IPS-18a (cell line): Measurements from ENCODE around the gene LARP1.

Experiments used
- H3K27ac ChIP-seq: one replicate; pipeline ENCODE4 v1.5.1; 2013; ENCODE audit warnings: low read length
- H3K27me3 ChIP-seq: one replicate; pipeline ENCODE4 v1.6.1; 2013; ENCODE audit warnings: mild to moderate bottlenecking, low read length; ENCODE audit not compliant: control insufficient read depth, insufficient read depth
- H3K36me3 ChIP-seq: one replicate; pipeline ENCODE4 v1.6.1; 2013; ENCODE audit warnings: low read depth, low read length; ENCODE audit not compliant: control insufficient read depth
- H3K4me1 ChIP-seq: one replicate; pipeline ENCODE4 v1.6.1; 2013; ENCODE audit warnings: low read depth, low read length; ENCODE audit not compliant: control insufficient read depth
- H3K4me3 ChIP-seq: one replicate; pipeline ENCODE4 v1.5.1; 2013; ENCODE audit warnings: low read length
- H3K9ac ChIP-seq: one replicate; pipeline ENCODE4 v1.6.1; 2013; ENCODE audit warnings: mild to moderate bottlenecking, low read length, moderate library complexity
- H3K9me3 ChIP-seq: one replicate; pipeline ENCODE4 v1.6.1; 2013; ENCODE audit warnings: low read depth, low read length; ENCODE audit not compliant: control insufficient read depth

Gene LARP1

GRCh38 chr5:154801083-154801482, 45.9 kb downstream of the LARP1 start:
- Histone ChIP-seq H3K27ac (no peak overlapping the region), H3K4me3 (no peak overlapping the region), H3K9ac (no peak overlapping the region), H3K9me3 (no peaks in the 10 kb centered on the region), H3K36me3 (peaks cover 95% of the 10 kb centered on the region), H3K4me1 (no peaks in the 10 kb centered on the region), H3K27me3 (no peaks in the 10 kb centered on the region)

- H3K4me1 ChIP-seq: no peaks in the 10 kb centered on the region
- no peak overlapping the region for H3K27ac ChIP-seq
- H3K9ac ChIP-seq: no peak overlapping the region
- H3K36me3 ChIP-seq: peaks cover 96% of the 10 kb centered on the region
- no peaks in the 10 kb centered on the region for H3K27me3 ChIP-seq
- no peaks in the 10 kb centered on the region for H3K9me3 ChIP-seq
- H3K4me3 ChIP-seq: no peak overlapping the region
These were observed 46.9 kb downstream of the LARP1 start for GRCh38 chr5:154802050-154802449.

GRCh38 chr5:154806176-154806575, 51.0 kb downstream of the LARP1 start:
- H3K36me3 ChIP-seq: peaks cover 96% of the 10 kb centered on the region
- no peak overlapping the region for H3K9ac ChIP-seq
- no peaks in the 10 kb centered on the region for H3K4me1 ChIP-seq
- H3K27me3 ChIP-seq: no peaks in the 10 kb centered on the region
- H3K9me3 ChIP-seq: no peaks in the 10 kb centered on the region
- no peak overlapping the region for H3K27ac ChIP-seq
- no peak overlapping the region for H3K4me3 ChIP-seq

- no peak overlapping the region for H3K4me3 ChIP-seq
- no peaks in the 10 kb centered on the region for H3K4me1 ChIP-seq
- no peaks in the 10 kb centered on the region for H3K27me3 ChIP-seq
- H3K9ac ChIP-seq: no peak overlapping the region
- H3K9me3 ChIP-seq: no peaks in the 10 kb centered on the region
- H3K36me3 ChIP-seq: peaks cover 91% of the 10 kb centered on the region
- H3K27ac ChIP-seq: no peak overlapping the region
These were observed 56.1 kb downstream of the LARP1 start for GRCh38 chr5:154811239-154811638.

GRCh38 chr5:154811653-154812465, 56.7 kb downstream of the LARP1 start:
- no peak overlapping the region for H3K27ac ChIP-seq
- no peaks in the 10 kb centered on the region for H3K9me3 ChIP-seq
- H3K4me1 ChIP-seq: no peaks in the 10 kb centered on the region
- peaks cover 91% of the 10 kb centered on the region for H3K36me3 ChIP-seq
- H3K4me3 ChIP-seq: no peak overlapping the region
- no peaks in the 10 kb centered on the region for H3K27me3 ChIP-seq
- H3K9ac ChIP-seq: no peak overlapping the region

GRCh38 chr5:154813158-154813557, 58.0 kb downstream of the LARP1 start:
- Histone ChIP-seq H3K4me1 (no peaks in the 10 kb centered on the region), H3K36me3 (peaks cover 88% of the 10 kb centered on the region), H3K9me3 (no peaks in the 10 kb centered on the region), H3K9ac (no peak overlapping the region), H3K4me3 (no peak overlapping the region), H3K27me3 (no peaks in the 10 kb centered on the region), H3K27ac (no peak overlapping the region)

- no peaks in the 10 kb centered on the region for H3K9me3 ChIP-seq
- H3K9ac ChIP-seq: no peak overlapping the region
- no peak overlapping the region for H3K27ac ChIP-seq
- H3K27me3 ChIP-seq: no peaks in the 10 kb centered on the region
- no peak overlapping the region for H3K4me3 ChIP-seq
- H3K4me1 ChIP-seq: no peaks in the 10 kb centered on the region
- peaks cover 87% of the 10 kb centered on the region for H3K36me3 ChIP-seq
These were observed 58.6 kb downstream of the LARP1 start for GRCh38 chr5:154813736-154814135.

- no peak overlapping the region for H3K9ac ChIP-seq
- no peaks in the 10 kb centered on the region for H3K27me3 ChIP-seq
- no peak overlapping the region for H3K27ac ChIP-seq
- no peaks in the 10 kb centered on the region for H3K9me3 ChIP-seq
- no peak overlapping the region for H3K4me3 ChIP-seq
- peaks cover 82% of the 10 kb centered on the region for H3K36me3 ChIP-seq
- H3K4me1 ChIP-seq: no peaks in the 10 kb centered on the region
These were observed 59.8 kb downstream of the LARP1 start for GRCh38 chr5:154815025-154815424.

GRCh38 chr5:154815684-154816247, 60.6 kb downstream of the LARP1 start:
- H3K4me1 ChIP-seq: no peaks in the 10 kb centered on the region
- H3K9me3 ChIP-seq: no peaks in the 10 kb centered on the region
- H3K36me3 ChIP-seq: peaks cover 78% of the 10 kb centered on the region
- no peak overlapping the region for H3K4me3 ChIP-seq
- no peaks in the 10 kb centered on the region for H3K27me3 ChIP-seq
- H3K27ac ChIP-seq: no peak overlapping the region
- H3K9ac ChIP-seq: no peak overlapping the region

GRCh38 chr5:154816891-154817492, 61.8 kb downstream of the LARP1 start:
- peaks cover 66% of the 10 kb centered on the region for H3K36me3 ChIP-seq
- H3K4me3 ChIP-seq: no peak overlapping the region
- H3K4me1 ChIP-seq: no peaks in the 10 kb centered on the region
- H3K27ac ChIP-seq: no peak overlapping the region
- H3K9ac ChIP-seq: no peak overlapping the region
- no peaks in the 10 kb centered on the region for H3K27me3 ChIP-seq
- H3K9me3 ChIP-seq: no peaks in the 10 kb centered on the region

- H3K4me1 ChIP-seq: no peaks in the 10 kb centered on the region
- no peaks in the 10 kb centered on the region for H3K9me3 ChIP-seq
- H3K4me3 ChIP-seq: no peak overlapping the region
- H3K9ac ChIP-seq: no peak overlapping the region
- H3K27ac ChIP-seq: no peak overlapping the region
- peaks cover 60% of the 10 kb centered on the region for H3K36me3 ChIP-seq
- no peaks in the 10 kb centered on the region for H3K27me3 ChIP-seq
These were observed 62.6 kb downstream of the LARP1 start for GRCh38 chr5:154817815-154818214.
